Psoas muscle (tissue), 8 donors: ENCODE results near the gene NID2. TPM values are rescaled to one million over a fixed set of nuclear protein-coding genes. Genes with fewer than 3 reads are reported as not detected.

Source experiments
- ATAC-seq, 4 donors: fragments of 200-7000 bp; cut with Tn5 transposase; one replicate each; pipeline ENCODE4 v1.9.1; 2020; ENCODE audit warnings: moderate library complexity in 3 of 4, mild to moderate bottlenecking in 2 of 4
- DNase-seq, 2 donors: peaks; one replicate each; pipeline ENCODE4 v3.0.0-alpha.2; 2020
- H3K27ac ChIP-seq: fragments of 200-600 bp; one replicate; pipeline ENCODE4 v1.8.0; 2022
- H3K27me3 ChIP-seq, 3 donors: fragments of 200-600 bp in 1 of 3; one replicate each; pipeline versions ENCODE4 v1.6.1 to v1.8.0; 2013 to 2022; ENCODE audit warnings: low read length in 2 of 3, mild to moderate bottlenecking in 2 of 3, moderate library complexity in 1 of 3; ENCODE audit not compliant: insufficient read depth in 3 of 3
- H3K36me3 ChIP-seq, 2 donors: fragments of 200-600 bp in 1 of 2; one replicate each; pipeline versions ENCODE4 v1.6.1 to v1.8.0; 2013 to 2022; ENCODE audit warnings: low read depth in 1 of 2, mild to moderate bottlenecking in 1 of 2, moderate library complexity in 1 of 2; ENCODE audit not compliant: insufficient read depth in 1 of 2
- H3K4me1 ChIP-seq: fragments of 200-600 bp; one replicate; pipeline ENCODE4 v1.8.0; 2022
- H3K4me3 ChIP-seq: fragments of 200-600 bp; one replicate; pipeline ENCODE4 v1.8.0; 2022; ENCODE audit warnings: mild to moderate bottlenecking
- H3K9me3 ChIP-seq: fragments of 200-600 bp; one replicate; pipeline ENCODE4 v1.8.0; 2022
- WGBS, 3 donors: extraction: QIAGEN DNeasy Blood & Tissue Kit; methylation state at CpG; one replicate each; pipeline versions ENCODE4 v1.1.6 to v1.1.7; 2013; 5-methylcytosine and 5-hydroxymethylcytosine counted together
- intact Hi-C, 2 donors: fragments of 100-400 bp; cut with DNase I; formaldehyde crosslinking; loops; one replicate each; pipeline versions ENCODE4 v1.11.0 to v1.14.2; 2022
- polyA plus RNA-seq, 3 donors: library from polyadenylated mRNA; stranded (reverse); fragments of 200-250 nt; gene quantifications; one replicate each; pipeline ENCODE4 v1.2.3, GENCODE V29; 2013
- total RNA-seq, 4 donors: library from RNA; stranded (reverse); fragmentation: NEBNext Ultra II Directional in 2 of 4; extraction: Animal tissue kit (Norgen Biotek cat#: 25700) in 2 of 4; gene quantifications; one replicate each; pipeline versions ENCODE4 v1.2.1 to v1.2.4, GENCODE V29; 2021 to 2023
- TF ChIP-seq, protein P1 (sequence below): fragments of 200-600 bp; IDR thresholded peaks from one replicate; pipeline ENCODE4 v1.8.0; 2022; ENCODE audit warnings: antibody characterized with exemption
- donor health status: healthy with polysubstance abuse.
- donor health status: DM: no; HTN: no; CAD: no; lungs with moderate emphysema.
- donor health status: Bipolar disorder and iron deficiency.
- donor health status: healthy.
- donor health status: DM: yes; HTN: yes; CAD: no.
- donor health status: DM: no; HTN: no; CAD: no.
- donor health status: DM: no; HTN: no; CAD: no.
- donor health status: DM: yes; HTN: yes; CAD: no.

The NID2 gene
- total and polyA plus RNA-seq, 7 donors, result 2.2 to 12.9 (median 4.1) TPM

DNA sequence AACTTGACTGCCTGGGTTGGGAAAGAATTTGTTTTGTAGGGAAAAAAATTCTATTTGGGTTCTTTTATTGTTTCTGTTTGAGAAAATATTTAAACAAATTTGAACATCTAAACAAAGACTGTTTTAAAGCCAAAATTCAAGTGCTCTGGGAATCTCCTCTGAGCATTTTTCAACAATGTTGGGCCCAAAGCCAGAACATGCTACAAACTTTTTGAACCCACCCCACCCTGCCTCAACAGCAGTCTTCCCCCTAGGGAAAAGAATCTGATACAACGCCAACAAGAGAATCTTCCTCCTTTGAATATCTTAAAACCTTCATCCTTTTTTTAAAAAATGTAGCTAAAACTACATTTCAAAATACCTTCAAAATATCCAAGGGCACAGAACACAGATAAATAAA lies 20.4 kb upstream of the NID2 start:
- peaks cover 0 to 5% (median 0%) of the 10 kb centered on the region in 3 donors for H3K27me3 ChIP-seq
- no peaks in the 10 kb centered on the region for H3K36me3 ChIP-seq
- peaks cover 7% of the 10 kb centered on the region for H3K9me3 ChIP-seq
- intact Hi-C loops, result no loop called here
- ATAC-seq (no peak), DNase-seq (no peak)
- WGBS, 3 donors, result 59 to 66% (median 59%) methylated on average over 1 of the region's 1 CpG
- no peak overlapping the region for H3K4me3 ChIP-seq
- TF ChIP-seq, protein P1, sequence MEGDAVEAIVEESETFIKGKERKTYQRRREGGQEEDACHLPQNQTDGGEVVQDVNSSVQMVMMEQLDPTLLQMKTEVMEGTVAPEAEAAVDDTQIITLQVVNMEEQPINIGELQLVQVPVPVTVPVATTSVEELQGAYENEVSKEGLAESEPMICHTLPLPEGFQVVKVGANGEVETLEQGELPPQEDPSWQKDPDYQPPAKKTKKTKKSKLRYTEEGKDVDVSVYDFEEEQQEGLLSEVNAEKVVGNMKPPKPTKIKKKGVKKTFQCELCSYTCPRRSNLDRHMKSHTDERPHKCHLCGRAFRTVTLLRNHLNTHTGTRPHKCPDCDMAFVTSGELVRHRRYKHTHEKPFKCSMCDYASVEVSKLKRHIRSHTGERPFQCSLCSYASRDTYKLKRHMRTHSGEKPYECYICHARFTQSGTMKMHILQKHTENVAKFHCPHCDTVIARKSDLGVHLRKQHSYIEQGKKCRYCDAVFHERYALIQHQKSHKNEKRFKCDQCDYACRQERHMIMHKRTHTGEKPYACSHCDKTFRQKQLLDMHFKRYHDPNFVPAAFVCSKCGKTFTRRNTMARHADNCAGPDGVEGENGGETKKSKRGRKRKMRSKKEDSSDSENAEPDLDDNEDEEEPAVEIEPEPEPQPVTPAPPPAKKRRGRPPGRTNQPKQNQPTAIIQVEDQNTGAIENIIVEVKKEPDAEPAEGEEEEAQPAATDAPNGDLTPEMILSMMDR, result no peak
- no peaks in the 10 kb centered on the region for H3K4me1 ChIP-seq
- no peak overlapping the region for H3K27ac ChIP-seq

DNA sequence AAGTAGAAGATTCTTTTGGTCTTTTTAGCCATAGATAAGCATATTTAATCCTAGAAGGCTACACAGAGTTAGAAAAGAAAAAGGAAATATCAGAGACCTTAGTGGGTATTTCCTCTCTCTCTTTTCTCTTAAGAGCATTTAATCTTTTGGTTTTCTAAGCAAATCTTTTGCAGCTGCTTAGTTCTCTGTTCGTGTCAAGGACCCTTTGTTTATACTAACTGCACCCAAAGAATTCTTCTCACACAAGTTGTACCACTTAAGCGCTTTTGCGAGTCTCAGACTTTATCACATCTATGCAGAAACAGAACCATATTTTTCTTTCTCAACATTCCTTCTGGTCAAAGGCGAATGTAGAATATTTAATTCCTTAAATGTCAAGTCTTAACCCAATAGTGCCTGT lies 17.9 kb upstream of the NID2 start:
- intact Hi-C loops, result no loop called here
- Histone ChIP-seq H3K27ac (no peak overlapping the region), H3K4me3 (no peak overlapping the region), H3K27me3 (peaks cover 0 to 5% (median 0%) of the 10 kb centered on the region in 3 donors), H3K4me1 (no peaks in the 10 kb centered on the region), H3K9me3 (peaks cover 7% of the 10 kb centered on the region), H3K36me3 (no peaks in the 10 kb centered on the region)
- TF ChIP-seq, protein P1, result no peak
- WGBS, 3 donors, result 40 to 61% (median 57%) methylated on average over 4 of the region's 4 CpGs
- DNase-seq (no peak), ATAC-seq (no peak)

DNA sequence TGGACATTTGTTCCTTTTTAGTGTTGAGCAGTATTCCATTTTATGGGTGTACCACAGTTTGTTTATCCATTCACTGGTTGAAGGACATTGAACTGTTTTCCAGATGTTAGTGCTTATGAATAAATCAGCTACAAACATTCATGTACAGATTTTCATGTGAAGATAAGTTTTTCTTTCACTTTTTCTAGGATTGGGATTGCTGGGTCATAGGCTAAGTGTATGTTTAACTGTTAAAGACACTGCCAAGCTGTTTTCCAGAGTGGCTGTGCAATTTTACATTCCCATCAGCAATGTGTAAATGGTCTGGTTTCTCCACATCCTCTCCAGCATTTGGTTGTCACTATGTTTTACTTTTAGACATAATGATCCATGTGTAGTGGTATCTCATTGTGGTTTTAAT lies 14.0 kb upstream of the NID2 start:
- Histone ChIP-seq H3K27me3 (peaks cover 0 to under 1% (median 0%) of the 10 kb centered on the region in 3 donors), H3K27ac (no peak overlapping the region), H3K9me3 (peaks cover 7% of the 10 kb centered on the region), H3K36me3 (no peaks in the 10 kb centered on the region), H3K4me3 (no peak overlapping the region), H3K4me1 (no peaks in the 10 kb centered on the region)
- TF ChIP-seq, protein P1, result no peak
- intact Hi-C loops, result no loop called here
- ATAC-seq, result no peak
- no peak for DNase-seq

DNA sequence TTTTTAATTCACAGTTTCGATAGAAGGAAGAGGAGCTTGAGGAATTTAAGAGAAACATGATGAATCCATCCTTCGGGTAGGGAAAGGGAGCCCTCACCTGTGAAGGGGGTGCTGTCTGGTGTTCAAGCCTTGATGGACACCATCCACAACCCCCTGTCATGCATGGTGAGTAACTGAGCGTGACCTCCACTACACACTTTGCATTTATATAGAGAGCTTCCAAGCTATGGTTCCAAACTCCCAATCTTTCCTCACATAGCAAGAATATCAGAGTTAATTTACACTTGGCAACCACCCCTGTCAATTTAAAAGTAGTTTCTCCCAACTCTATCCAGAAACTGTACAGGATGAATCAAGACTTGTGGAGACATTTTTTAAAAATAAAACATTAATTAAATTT lies 13.1 kb upstream of the NID2 start:
- DNase-seq (no peak), ATAC-seq (no peak)
- Histone ChIP-seq H3K4me1 (no peaks in the 10 kb centered on the region), H3K36me3 (no peaks in the 10 kb centered on the region), H3K9me3 (peaks cover 7% of the 10 kb centered on the region), H3K4me3 (no peak overlapping the region), H3K27me3 (no peaks in the 10 kb centered on the region), H3K27ac (no peak overlapping the region)
- TF ChIP-seq, protein P1, result no peak
- intact Hi-C loops, result no loop called here
- WGBS, 3 donors, result 81 to 86% (median 85%) methylated on average over 3 of the region's 3 CpGs
